ENCODE results near the gene GNL3. TPM values are rescaled to one million over a fixed set of nuclear protein-coding genes. Genes with fewer than 3 reads are reported as not detected.

The GNL3 gene
- total RNA-seq, 2 donors from 2014 or later, result 38.2 to 136 TPM

DNA sequence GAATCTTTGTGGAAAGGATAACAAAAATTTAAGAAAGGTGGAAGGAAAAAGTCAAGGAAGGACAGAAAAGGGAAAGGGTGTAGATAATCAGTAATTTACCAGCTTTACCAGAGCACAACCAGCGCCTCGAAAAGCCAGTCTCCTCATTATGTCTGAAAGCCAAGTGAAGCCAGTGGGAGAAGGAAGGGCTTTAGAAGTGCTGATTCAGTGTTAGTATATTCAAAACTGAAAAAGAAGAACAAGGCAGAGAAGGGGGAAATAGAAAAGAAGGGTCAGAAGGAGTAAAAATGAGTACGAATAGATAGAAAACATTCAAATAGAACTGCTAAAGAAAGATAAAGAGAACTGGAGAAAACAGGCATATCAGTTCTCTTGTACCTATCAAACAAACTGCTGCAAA is 4.2 kb upstream of the GNL3 start:
- Histone ChIP-seq H3K27ac (peak overlapping the region in 1 of 2 donors; percentile 37), H3K27me3 (replicated peaks; ENCODE audit: insufficient read depth) (no peaks in the 10 kb centered on the region), H3K9me3 (no peaks in the 10 kb centered on the region), H3K4me3 (no peak overlapping the region), H3K4me1 (ENCODE audit: control insufficient read depth in 1 of 2, low read depth in 2 of 2) (peaks cover 20 to 44% of the 10 kb centered on the region in 2 donors), H3K36me3 (peaks cover 26% of the 10 kb centered on the region)
- TF ChIP-seq, protein P1, sequence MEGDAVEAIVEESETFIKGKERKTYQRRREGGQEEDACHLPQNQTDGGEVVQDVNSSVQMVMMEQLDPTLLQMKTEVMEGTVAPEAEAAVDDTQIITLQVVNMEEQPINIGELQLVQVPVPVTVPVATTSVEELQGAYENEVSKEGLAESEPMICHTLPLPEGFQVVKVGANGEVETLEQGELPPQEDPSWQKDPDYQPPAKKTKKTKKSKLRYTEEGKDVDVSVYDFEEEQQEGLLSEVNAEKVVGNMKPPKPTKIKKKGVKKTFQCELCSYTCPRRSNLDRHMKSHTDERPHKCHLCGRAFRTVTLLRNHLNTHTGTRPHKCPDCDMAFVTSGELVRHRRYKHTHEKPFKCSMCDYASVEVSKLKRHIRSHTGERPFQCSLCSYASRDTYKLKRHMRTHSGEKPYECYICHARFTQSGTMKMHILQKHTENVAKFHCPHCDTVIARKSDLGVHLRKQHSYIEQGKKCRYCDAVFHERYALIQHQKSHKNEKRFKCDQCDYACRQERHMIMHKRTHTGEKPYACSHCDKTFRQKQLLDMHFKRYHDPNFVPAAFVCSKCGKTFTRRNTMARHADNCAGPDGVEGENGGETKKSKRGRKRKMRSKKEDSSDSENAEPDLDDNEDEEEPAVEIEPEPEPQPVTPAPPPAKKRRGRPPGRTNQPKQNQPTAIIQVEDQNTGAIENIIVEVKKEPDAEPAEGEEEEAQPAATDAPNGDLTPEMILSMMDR (IDR thresholded peaks at IDR 0.05), result no peak
- DNase-seq (ENCODE audit: low spot score), result no peak
- no peak for ATAC-seq (ENCODE audit: insufficient number of reproducible peaks, low FRiP score, low read depth)

- Histone ChIP-seq H3K4me1 (ENCODE audit: control insufficient read depth in 1 of 2, low read depth in 2 of 2) (peaks cover 22 to 49% of the 10 kb centered on the region in 2 donors), H3K4me3 (no peak overlapping the region), H3K9me3 (no peaks in the 10 kb centered on the region), H3K36me3 (peaks cover 21% of the 10 kb centered on the region), H3K27me3 (replicated peaks; ENCODE audit: insufficient read depth) (no peaks in the 10 kb centered on the region), H3K27ac (peak overlapping the region in 1 of 2 donors; percentile 37)
- DNase-seq (ENCODE audit: low spot score), result no peak
- TF ChIP-seq, protein P1 (IDR thresholded peaks at IDR 0.05), result no peak
- ATAC-seq (ENCODE audit: insufficient number of reproducible peaks, low FRiP score, low read depth), result no peak
Measured at GRCh38 chr3:52682016-52682415, 3.8 kb upstream of the GNL3 start.

DNA sequence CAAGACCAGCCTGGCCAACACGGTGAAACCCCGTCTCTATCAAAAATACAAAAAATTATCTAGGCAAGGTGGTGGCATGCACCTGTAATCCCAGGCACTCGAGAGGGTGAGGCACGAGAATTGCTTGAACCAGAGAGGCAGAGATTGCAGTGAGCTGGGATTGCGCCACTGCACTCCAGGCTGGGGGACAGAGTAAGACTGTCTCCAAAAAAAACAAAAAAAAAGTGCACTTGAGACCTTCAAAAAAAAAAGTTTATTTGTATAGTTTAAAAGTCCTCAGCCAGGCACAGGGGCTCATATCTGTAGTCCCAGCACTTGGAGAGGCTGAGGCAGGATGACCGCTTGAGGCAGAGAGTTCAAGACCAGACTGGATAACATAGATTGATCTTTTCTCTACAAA is 2.2 kb upstream of the GNL3 start:
- Histone ChIP-seq H3K4me3 (no peak overlapping the region), H3K27me3 (replicated peaks; ENCODE audit: insufficient read depth) (no peaks in the 10 kb centered on the region), H3K4me1 (ENCODE audit: control insufficient read depth in 1 of 2, low read depth in 2 of 2) (peaks cover 22 to 53% of the 10 kb centered on the region in 2 donors), H3K27ac (no peak overlapping the region), H3K9me3 (no peaks in the 10 kb centered on the region), H3K36me3 (peaks cover 22% of the 10 kb centered on the region)
- DNase-seq (ENCODE audit: low spot score) (no peak), ATAC-seq (ENCODE audit: insufficient number of reproducible peaks, low FRiP score, low read depth) (no peak)
- TF ChIP-seq, protein P1 (IDR thresholded peaks at IDR 0.05), result no peak

DNA sequence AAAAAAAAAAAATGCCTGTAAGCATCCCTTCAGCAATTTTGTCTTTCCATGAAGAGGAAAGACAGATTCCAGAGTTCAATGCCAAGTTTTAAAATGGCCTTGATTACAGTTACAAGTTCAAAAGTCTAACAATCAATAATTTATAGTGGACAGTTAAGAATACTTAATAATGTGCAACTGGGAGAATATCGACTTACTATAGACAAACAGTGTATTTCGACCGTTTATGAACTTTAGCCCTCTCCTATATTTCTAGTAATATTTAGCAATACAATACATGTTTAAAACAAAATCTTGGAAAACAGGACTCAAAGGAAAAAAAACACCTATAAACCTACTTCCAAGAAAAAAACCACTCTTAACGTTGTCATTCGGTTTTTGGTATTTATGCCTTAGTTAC is 1.6 kb upstream of the GNL3 start:
- Histone ChIP-seq H3K9me3 (no peaks in the 10 kb centered on the region), H3K4me1 (ENCODE audit: control insufficient read depth in 1 of 2, low read depth in 2 of 2) (peaks cover 22 to 53% of the 10 kb centered on the region in 2 donors), H3K36me3 (peaks cover 22% of the 10 kb centered on the region), H3K4me3 (no peak overlapping the region), H3K27ac (peak overlapping the region in 1 of 2 donors; percentile 92), H3K27me3 (replicated peaks; ENCODE audit: insufficient read depth) (no peaks in the 10 kb centered on the region)
- TF ChIP-seq, protein P1 (IDR thresholded peaks at IDR 0.05), result no peak
- no peak for ATAC-seq (ENCODE audit: insufficient number of reproducible peaks, low FRiP score, low read depth)
- DNase-seq (ENCODE audit: low spot score), result no peak

DNA sequence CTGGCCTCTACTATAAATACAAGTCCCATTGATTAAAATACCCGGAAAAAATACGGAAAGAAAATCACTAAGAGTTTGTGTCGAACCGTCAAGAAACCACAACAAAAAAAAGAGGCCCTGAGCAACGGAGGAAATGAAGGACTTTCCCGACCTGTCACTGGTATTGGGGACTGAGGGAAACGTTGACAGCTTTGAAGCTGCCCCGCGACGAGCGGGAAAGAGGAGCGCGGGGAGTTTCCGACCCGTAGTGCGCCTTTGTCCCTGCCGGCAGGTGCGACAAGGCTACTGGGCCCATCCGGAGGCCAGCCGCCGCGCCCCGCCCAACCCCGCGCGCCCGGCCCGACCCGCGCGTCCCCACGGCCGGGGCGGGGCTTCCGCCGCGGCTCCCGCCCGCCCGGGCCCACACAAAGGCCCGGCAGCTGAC is 535 bp upstream of the GNL3 start:
- peak overlapping the region; percentile 92 to 93 for H3K27ac ChIP-seq
- H3K27me3 ChIP-seq (replicated peaks; ENCODE audit: insufficient read depth), result no peaks in the 10 kb centered on the region
- peak; percentile 12 for DNase-seq (ENCODE audit: low spot score)
- ATAC-seq (ENCODE audit: insufficient number of reproducible peaks, low FRiP score, low read depth), result peak; percentile 83
- TF ChIP-seq, protein P1 (IDR thresholded peaks at IDR 0.05), result no peak
- peak overlapping the region; percentile 82 for H3K4me3 ChIP-seq
- H3K36me3 ChIP-seq, result peaks cover 30% of the 10 kb centered on the region
- no peaks in the 10 kb centered on the region for H3K9me3 ChIP-seq
- H3K4me1 ChIP-seq (ENCODE audit: control insufficient read depth in 1 of 2, low read depth in 2 of 2), result peaks cover 22 to 53% of the 10 kb centered on the region in 2 donors

Measured in thoracic aorta (tissue), 2 donors.